ENCODE measurements around the gene PTPRD.

PTPRD gene

GRCh38 chr9:8560560-8561525 lies 2052.0 kb downstream of the PTPRD start:
- DNase-seq (ENCODE audit: low read depth), result no peak
- H3K4me3 ChIP-seq (ENCODE audit: low read depth, low read length), result no peak overlapping the region
- TF ChIP-seq CTCF (IDR thresholded peaks at IDR 0.05; ENCODE audit: insufficient read depth, low read depth, low read length, missing control alignments), result no peak

GRCh38 chr9:8558176-8558575 lies 2054.6 kb downstream of the PTPRD start:
- TF ChIP-seq CTCF (IDR thresholded peaks at IDR 0.05; ENCODE audit: insufficient read depth, low read depth, low read length, missing control alignments), result no peak
- DNase-seq (ENCODE audit: low read depth), result no peak
- H3K4me3 ChIP-seq (ENCODE audit: low read depth, low read length), result no peak overlapping the region

- TF ChIP-seq CTCF (IDR thresholded peaks at IDR 0.05; ENCODE audit: insufficient read depth, low read depth, low read length, missing control alignments), result no peak
- no peak for DNase-seq (ENCODE audit: low read depth)
- H3K4me3 ChIP-seq (ENCODE audit: low read depth, low read length), result no peak overlapping the region
Measured at GRCh38 chr9:8555762-8556500, 2056.9 kb downstream of the PTPRD start.

GRCh38 chr9:8553444-8553843 lies 2059.4 kb downstream of the PTPRD start:
- H3K4me3 ChIP-seq (ENCODE audit: low read depth, low read length), result no peak overlapping the region
- TF ChIP-seq CTCF (IDR thresholded peaks at IDR 0.05; ENCODE audit: insufficient read depth, low read depth, low read length, missing control alignments), result no peak
- no peak for DNase-seq (ENCODE audit: low read depth)

GRCh38 chr9:8552732-8553131 lies 2060.1 kb downstream of the PTPRD start:
- no peak for TF ChIP-seq CTCF (IDR thresholded peaks at IDR 0.05; ENCODE audit: insufficient read depth, low read depth, low read length, missing control alignments)
- no peak overlapping the region for H3K4me3 ChIP-seq (ENCODE audit: low read depth, low read length)
- DNase-seq (ENCODE audit: low read depth), result no peak

- H3K4me3 ChIP-seq (ENCODE audit: low read depth, low read length), result no peak overlapping the region
- DNase-seq (ENCODE audit: low read depth), result no peak
- no peak for TF ChIP-seq CTCF (IDR thresholded peaks at IDR 0.05; ENCODE audit: insufficient read depth, low read depth, low read length, missing control alignments)
Measured at GRCh38 chr9:8549214-8549613, 2063.6 kb downstream of the PTPRD start.
